Smooth muscle cell (in vitro differentiated cells): ENCODE data around the gene NEK3. TPM values are rescaled to one million over a fixed set of nuclear protein-coding genes. Genes with fewer than 3 reads are reported as not detected.

ENCODE experiments used
- DNase-seq: peaks from one replicate; lab custom pipeline; 2025; ENCODE audit not compliant: unreplicated experiment; lab: John Stamatoyannopoulos, UW
- H2AFZ ChIP-seq: fragments of 200-600 bp; sonication (generic); 2 replicates; pipeline ENCODE4 v1.6.0; 2016; ENCODE audit warnings: antibody characterized with exemption, low read depth, mild to moderate bottlenecking
- H3F3A ChIP-seq: fragments of 200-600 bp; sonication (generic); 2 replicates; pipeline ENCODE4 v1.6.0; 2017; ENCODE audit warnings: antibody characterized with exemption, low read depth
- H3K27ac ChIP-seq: fragments of 200-600 bp; sonication (generic); 2 replicates; pipeline ENCODE4 v1.5.1; 2016; ENCODE audit warnings: low read depth, mild to moderate bottlenecking
- H3K27me3 ChIP-seq: fragments of 200-600 bp; sonication (generic); 2 replicates; pipeline ENCODE4 v1.6.1; 2016; ENCODE audit warnings: low read depth, mild to moderate bottlenecking
- H3K36me3 ChIP-seq: fragments of 200-600 bp; sonication (generic); 2 replicates; pipeline ENCODE4 v1.5.1; 2016; ENCODE audit warnings: low read depth
- H3K4me1 ChIP-seq: fragments of 200-600 bp; sonication (generic); 2 replicates; pipeline ENCODE4 v1.5.1; 2016; ENCODE audit warnings: low read depth
- H3K4me2 ChIP-seq: fragments of 200-600 bp; sonication (generic); 2 replicates; pipeline ENCODE4 v1.6.0; 2016; ENCODE audit warnings: mild to moderate bottlenecking
- H3K4me3 ChIP-seq: fragments of 200-600 bp; sonication (generic); 2 replicates; pipeline ENCODE4 v1.5.1; 2016; ENCODE audit warnings: mild to moderate bottlenecking
- H3K79me2 ChIP-seq: fragments of 200-600 bp; sonication (generic); 2 replicates; pipeline ENCODE4 v1.6.0; 2016; ENCODE audit warnings: low read depth, mild to moderate bottlenecking
- H3K9ac ChIP-seq: fragments of 200-600 bp; sonication (generic); 2 replicates; pipeline ENCODE4 v1.6.0; 2016; ENCODE audit warnings: low read depth
- H3K9me3 ChIP-seq: fragments of 200-600 bp; sonication (generic); replicated peaks from 2 replicates; pipeline ENCODE4 v1.5.1; 2016; ENCODE audit warnings: low read depth
- H4K20me1 ChIP-seq: fragments of 200-600 bp; sonication (generic); 2 replicates; pipeline ENCODE4 v1.6.0; 2016; ENCODE audit warnings: low read depth
- WGBS: methylation state at CpG from one replicate; pipeline ENCODE4 v1.1.7; 2016; ENCODE audit warnings: low lambda C conversion rate; 5-methylcytosine and 5-hydroxymethylcytosine counted together
- polyA plus RNA-seq: library from polyadenylated mRNA; unstranded; fragments of >200 nt; fragmentation: Nextera tagmentation; extraction: Ambion mirVana; gene quantifications from 2 replicates; pipeline ENCODE4 v1.2.1, GENCODE V29; 2016
- total RNA-seq: library from RNA; depleted of rRNA; stranded (reverse); fragments of >200 nt; gene quantifications from 2 replicates; pipeline ENCODE4 v1.2.3, GENCODE V29; 2014
- TF ChIP-seq, protein P1 (sequence below): fragments of 200-600 bp; sonication (generic); IDR thresholded peaks from 2 replicates; pipeline ENCODE4 v1.5.1; 2017; ENCODE audit warnings: borderline replicate concordance, mild to moderate bottlenecking, antibody characterized with exemption; ENCODE audit not compliant: insufficient read depth, poor library complexity, severe bottlenecking

The NEK3 gene
- total and polyA plus RNA-seq, 2 experiments from 2014 or later = 24.5 to 33.8 TPM

DNA sequence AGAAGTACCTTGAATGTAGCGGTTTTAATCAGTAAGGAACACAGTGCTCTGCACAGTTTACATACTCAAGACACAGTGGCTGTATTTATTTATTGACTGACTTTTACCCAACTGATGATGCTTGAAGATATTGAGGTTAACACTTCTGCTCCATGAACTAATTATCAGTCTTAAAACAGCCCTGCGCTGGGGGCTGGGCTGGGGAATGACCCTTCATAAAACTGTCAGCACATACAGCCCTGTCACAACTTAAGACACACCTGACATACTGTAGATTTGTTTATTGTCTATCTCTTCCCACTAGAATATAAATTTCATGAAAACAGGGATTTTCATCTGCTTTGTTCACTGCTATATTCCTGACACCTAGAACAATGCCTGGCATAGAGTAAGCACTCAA lies 41.3 kb downstream of the NEK3 start:
- Histone ChIP-seq H3K27ac (no peak overlapping the region), H3F3A (no peaks in the 10 kb centered on the region), H3K4me1 (no peaks in the 10 kb centered on the region), H3K9me3 (no peaks in the 10 kb centered on the region), H3K9ac (no peak overlapping the region), H3K4me3 (no peak overlapping the region), H3K27me3 (no peaks in the 10 kb centered on the region), H3K4me2 (no peak overlapping the region), H4K20me1 (no peaks in the 10 kb centered on the region), H3K36me3 (no peaks in the 10 kb centered on the region), H2AFZ (no peak overlapping the region), H3K79me2 (no peaks in the 10 kb centered on the region)
- DNase-seq = no peak
- TF ChIP-seq, protein P1, sequence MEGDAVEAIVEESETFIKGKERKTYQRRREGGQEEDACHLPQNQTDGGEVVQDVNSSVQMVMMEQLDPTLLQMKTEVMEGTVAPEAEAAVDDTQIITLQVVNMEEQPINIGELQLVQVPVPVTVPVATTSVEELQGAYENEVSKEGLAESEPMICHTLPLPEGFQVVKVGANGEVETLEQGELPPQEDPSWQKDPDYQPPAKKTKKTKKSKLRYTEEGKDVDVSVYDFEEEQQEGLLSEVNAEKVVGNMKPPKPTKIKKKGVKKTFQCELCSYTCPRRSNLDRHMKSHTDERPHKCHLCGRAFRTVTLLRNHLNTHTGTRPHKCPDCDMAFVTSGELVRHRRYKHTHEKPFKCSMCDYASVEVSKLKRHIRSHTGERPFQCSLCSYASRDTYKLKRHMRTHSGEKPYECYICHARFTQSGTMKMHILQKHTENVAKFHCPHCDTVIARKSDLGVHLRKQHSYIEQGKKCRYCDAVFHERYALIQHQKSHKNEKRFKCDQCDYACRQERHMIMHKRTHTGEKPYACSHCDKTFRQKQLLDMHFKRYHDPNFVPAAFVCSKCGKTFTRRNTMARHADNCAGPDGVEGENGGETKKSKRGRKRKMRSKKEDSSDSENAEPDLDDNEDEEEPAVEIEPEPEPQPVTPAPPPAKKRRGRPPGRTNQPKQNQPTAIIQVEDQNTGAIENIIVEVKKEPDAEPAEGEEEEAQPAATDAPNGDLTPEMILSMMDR = no peak
- 50% methylated on average over 2 of the region's 2 CpGs for WGBS

DNA sequence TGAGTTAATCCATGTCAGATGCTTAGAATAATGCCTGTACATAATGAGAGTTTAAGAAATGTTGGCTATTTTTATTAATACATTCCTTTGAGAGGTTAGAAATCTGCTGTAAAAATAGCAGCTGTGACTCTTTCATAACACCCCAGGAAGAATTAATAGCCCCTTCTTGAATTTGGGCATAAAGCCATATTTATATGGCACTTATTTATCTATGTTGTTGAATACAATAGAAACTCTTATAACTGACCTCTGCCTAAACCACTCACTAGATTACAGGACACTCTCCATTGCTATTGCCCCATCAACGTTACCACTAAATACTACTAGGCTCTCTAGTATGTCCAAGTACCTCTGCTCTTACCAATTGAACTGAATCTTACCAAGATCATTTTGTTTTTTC lies 46.8 kb downstream of the NEK3 start:
- 90% methylated on average over 1 of the region's 1 CpG for WGBS
- H3K4me2 ChIP-seq = no peak overlapping the region

DNA sequence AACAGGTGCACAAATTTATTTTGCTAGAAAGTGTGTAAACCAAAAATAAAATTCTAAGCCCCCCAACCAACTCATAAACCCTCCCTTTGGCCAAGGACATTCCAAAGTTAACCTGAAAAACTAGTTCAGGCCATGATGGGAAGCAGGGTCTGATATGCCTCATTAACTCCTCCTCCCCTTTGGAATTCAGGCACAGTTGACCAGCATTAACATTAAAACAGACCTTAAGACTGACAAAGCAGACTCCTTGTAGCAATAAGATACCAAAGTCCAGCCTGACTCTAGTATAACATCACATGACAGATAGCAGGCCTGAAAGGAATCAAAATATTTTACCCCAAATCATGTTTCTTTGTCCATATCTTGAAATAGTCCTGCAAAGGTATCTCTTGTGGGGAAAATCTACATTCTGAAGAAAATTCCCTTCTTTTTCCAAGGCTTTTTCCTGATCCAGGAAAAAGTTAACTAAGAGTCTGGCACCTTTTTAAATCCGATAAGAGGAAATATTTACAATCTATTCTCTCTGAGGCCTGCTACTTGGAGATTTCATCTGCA lies 50.2 kb downstream of the NEK3 start:
- TF ChIP-seq, protein P1 = no peak
- Histone ChIP-seq H3K9ac (no peak overlapping the region), H3K27me3 (no peaks in the 10 kb centered on the region), H3K4me2 (no peak overlapping the region), H3K36me3 (no peaks in the 10 kb centered on the region), H2AFZ (peak overlapping the region; percentile 16), H3F3A (no peaks in the 10 kb centered on the region), H3K79me2 (no peaks in the 10 kb centered on the region), H3K4me1 (no peaks in the 10 kb centered on the region), H3K4me3 (no peak overlapping the region), H4K20me1 (no peaks in the 10 kb centered on the region), H3K9me3 (no peaks in the 10 kb centered on the region), H3K27ac (no peak overlapping the region)
- DNase-seq = no peak
- 70% methylated on average over 1 of the region's 1 CpG for WGBS

More for the DNA sequence above, 46.8 kb downstream of the NEK3 start:
- H3K36me3 ChIP-seq = no peaks in the 10 kb centered on the region
- no peak overlapping the region for H3K4me3 ChIP-seq
- H3K4me1 ChIP-seq = no peaks in the 10 kb centered on the region
- H3K79me2 ChIP-seq = no peaks in the 10 kb centered on the region
- no peaks in the 10 kb centered on the region for H3K27me3 ChIP-seq
- no peaks in the 10 kb centered on the region for H4K20me1 ChIP-seq
- no peak for DNase-seq
- H3K27ac ChIP-seq = no peak overlapping the region
- no peak overlapping the region for H3K9ac ChIP-seq
- TF ChIP-seq, protein P1 = no peak
- no peak overlapping the region for H2AFZ ChIP-seq
- H3F3A ChIP-seq = no peaks in the 10 kb centered on the region
- no peaks in the 10 kb centered on the region for H3K9me3 ChIP-seq

DNA sequence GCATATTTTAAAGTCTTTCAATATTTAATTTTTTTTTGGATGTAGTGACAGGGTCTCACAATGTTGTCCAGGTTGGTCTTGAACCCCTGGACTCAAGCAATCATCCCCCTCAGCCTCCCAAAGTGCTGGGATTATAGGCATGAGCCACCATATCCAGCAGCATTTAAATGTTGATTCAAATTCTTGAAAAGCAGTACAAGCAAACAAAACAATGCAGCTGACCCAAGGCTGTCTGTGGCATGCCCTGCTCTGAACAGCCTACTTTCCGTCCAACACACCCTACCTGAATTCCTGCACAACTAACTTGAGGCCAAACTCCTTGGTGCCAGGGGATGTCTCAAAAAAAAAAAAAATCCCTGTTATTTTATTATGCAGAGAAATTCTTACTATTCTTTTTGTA lies 53.6 kb downstream of the NEK3 start:
- Histone ChIP-seq H3K4me3 (no peak overlapping the region), H3F3A (no peaks in the 10 kb centered on the region), H3K9me3 (no peaks in the 10 kb centered on the region), H4K20me1 (no peaks in the 10 kb centered on the region), H3K27me3 (no peaks in the 10 kb centered on the region), H3K4me2 (no peak overlapping the region), H3K36me3 (no peaks in the 10 kb centered on the region), H3K79me2 (no peaks in the 10 kb centered on the region), H3K4me1 (no peaks in the 10 kb centered on the region), H2AFZ (no peak overlapping the region), H3K27ac (no peak overlapping the region), H3K9ac (no peak overlapping the region)
- no peak for DNase-seq
- 95% methylated on average over 1 of the region's 1 CpG for WGBS
- TF ChIP-seq, protein P1 = no peak
